Activated T-cell treated with anti-CD3 and anti-CD28 coated beads, Interleukin-2, amount 50 U/mL, for 4 hours (primary cell): ENCODE measurements around the gene GLRA2. TPM values are rescaled to one million over a fixed set of nuclear protein-coding genes. Genes with fewer than 3 reads are reported as not detected.

Experiments used
- ATAC-seq, 2 donors: fragments of 200-7000 bp; cut with Tn5 transposase; one replicate each; pipeline ENCODE4 v1.10.0; 2021
- DNase-seq: peaks from one replicate; pipeline ENCODE4 v3.0.0-alpha.2; 2020
- H3K27me3 Mint-ChIP-seq: one replicate; pipeline ENCODE4 v1.8.0; 2021; ENCODE audit warnings: low read depth, mixed read lengths
- H3K36me3 Mint-ChIP-seq: one replicate; pipeline ENCODE4 v1.8.0; 2022; ENCODE audit warnings: mixed read lengths; ENCODE audit not compliant: insufficient read depth
- H3K4me1 Mint-ChIP-seq: one replicate; pipeline ENCODE4 v1.8.0; 2021; ENCODE audit warnings: low read depth, mixed read lengths
- H3K4me3 Mint-ChIP-seq: one replicate; pipeline ENCODE4 v1.8.0; 2021; ENCODE audit warnings: mild to moderate bottlenecking, moderate library complexity, mixed read lengths
- H3K9me3 Mint-ChIP-seq: one replicate; pipeline ENCODE4 v1.8.0; 2021; ENCODE audit warnings: mixed read lengths
- total RNA-seq, 3 donors: library from RNA; stranded (reverse); gene quantifications; one replicate each; pipeline ENCODE4 v1.2.1, GENCODE V29; 2021

The GLRA2 gene
- total RNA-seq = not detected

DNA sequence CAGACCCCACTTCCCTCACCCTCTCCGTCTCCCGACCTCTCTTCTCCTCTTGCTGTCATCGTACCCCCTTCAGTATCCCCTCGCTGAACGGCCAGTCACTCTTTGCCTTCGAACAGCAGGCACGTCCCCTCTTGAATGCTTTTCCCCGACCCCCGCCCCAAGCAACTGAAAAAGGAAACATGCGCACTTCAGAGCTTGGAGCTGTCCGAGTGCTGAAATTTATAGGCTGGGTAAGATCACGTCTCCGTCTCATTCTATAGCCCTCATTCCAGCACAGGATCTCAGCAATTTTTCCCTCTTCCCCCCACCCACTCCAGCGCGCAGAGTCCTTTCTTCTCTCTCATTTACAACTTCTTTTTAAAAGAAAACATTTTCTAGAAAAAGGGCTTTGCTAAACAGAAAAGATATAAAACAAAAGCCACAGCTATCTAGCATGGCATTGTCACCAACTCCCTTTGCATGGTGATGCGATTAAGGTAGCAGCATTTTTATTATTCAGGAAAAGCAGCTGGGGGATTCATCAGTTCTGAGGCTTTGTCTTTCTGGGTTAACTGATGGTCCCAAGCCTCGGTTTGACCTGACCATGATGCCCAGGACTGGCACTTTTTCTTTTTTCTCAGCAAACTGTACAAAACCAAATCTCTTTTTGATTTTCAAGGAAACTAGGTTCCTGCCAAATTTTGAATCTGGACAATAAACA is at the start of gene GLRA2:
TSS of gene GLRA2 (plus strand) at position 247 of the 700 bp plus-strand sequence. CDS start 522 bp downstream, outside the sequence.
- H3K4me1 Mint-ChIP-seq = peaks cover 2% of the 10 kb centered on the region
- H3K27me3 Mint-ChIP-seq = peaks cover 5% of the 10 kb centered on the region
- ATAC-seq (no peak), DNase-seq (no peak)
- no peaks in the 10 kb centered on the region for H3K36me3 Mint-ChIP-seq
- H3K9me3 Mint-ChIP-seq = no peaks in the 10 kb centered on the region
- peak within 1 kb of the TSS; percentile 16 for H3K4me3 Mint-ChIP-seq

DNA sequence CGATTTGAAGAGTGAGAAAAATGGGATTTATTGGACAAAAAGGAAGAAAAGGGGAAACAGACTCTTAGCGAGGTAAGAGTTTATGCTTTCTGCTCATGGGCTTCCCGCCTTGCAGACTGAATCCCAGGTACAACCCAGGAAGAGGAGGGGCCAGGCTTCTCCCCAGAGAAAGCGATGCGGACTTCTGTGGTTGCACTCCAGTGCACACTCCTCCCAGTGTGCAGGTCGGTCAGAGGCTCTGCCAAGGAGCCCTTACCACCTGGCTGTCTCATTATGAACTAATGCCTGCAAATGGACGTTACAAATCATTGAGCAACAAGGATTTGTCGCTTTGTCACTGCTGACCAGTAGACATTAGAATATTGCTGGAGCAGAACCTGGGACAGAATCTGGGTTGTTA is 39.9 kb upstream of the GLRA2 start:
- no peaks in the 10 kb centered on the region for H3K27me3 Mint-ChIP-seq
- ATAC-seq = no peak
- no peak for DNase-seq
- H3K4me3 Mint-ChIP-seq = no peak overlapping the region
- H3K36me3 Mint-ChIP-seq = no peaks in the 10 kb centered on the region
- no peaks in the 10 kb centered on the region for H3K4me1 Mint-ChIP-seq
- no peaks in the 10 kb centered on the region for H3K9me3 Mint-ChIP-seq

DNA sequence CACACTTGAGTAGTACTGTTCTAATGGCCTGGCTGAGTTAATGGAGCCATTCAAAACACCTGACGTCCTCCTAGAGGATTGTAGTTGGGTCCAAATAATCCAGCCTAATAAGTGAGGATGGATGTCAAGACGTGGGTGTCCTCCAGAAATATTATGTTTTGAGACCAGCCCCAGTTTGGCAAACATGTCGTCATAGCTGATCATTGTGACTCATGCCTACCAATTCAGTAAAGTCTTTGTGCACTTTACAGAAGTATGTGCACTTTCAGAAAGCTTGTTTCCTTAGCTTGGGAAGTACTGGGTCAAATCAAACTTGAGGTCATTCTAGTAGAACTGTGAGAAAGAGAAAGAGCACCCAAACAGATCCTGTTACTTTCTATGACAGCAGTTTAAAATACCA is 37.6 kb upstream of the GLRA2 start:
- Mint-ChIP-seq H3K27me3 (no peaks in the 10 kb centered on the region), H3K4me3 (no peak overlapping the region), H3K4me1 (peaks cover 4% of the 10 kb centered on the region), H3K9me3 (no peaks in the 10 kb centered on the region), H3K36me3 (no peaks in the 10 kb centered on the region)
- DNase-seq (no peak), ATAC-seq (no peak)

DNA sequence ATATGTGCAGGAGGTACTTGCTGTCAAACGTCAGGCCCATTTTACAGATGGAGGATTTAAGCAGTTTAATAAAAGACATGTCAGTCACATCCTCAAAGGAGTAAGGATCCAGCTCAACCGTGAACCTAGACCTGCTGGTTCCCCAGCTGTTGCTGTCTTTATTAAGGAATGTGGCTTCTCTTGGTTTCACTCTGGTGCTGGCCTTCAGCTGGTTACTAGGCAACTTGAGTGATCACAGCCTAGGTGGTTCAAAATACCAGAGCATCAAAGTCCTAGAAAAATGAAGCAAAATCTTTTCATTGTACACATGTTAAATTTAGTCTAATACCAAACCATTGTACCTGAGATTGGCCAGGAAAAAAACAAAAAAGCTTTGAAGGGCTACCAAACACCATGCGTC is 32.7 kb upstream of the GLRA2 start:
- DNase-seq (no peak), ATAC-seq (no peak)
- peak overlapping the region; percentile 76 for H3K4me3 Mint-ChIP-seq
- peaks cover 23% of the 10 kb centered on the region for H3K4me1 Mint-ChIP-seq
- no peaks in the 10 kb centered on the region for H3K9me3 Mint-ChIP-seq
- no peaks in the 10 kb centered on the region for H3K36me3 Mint-ChIP-seq
- H3K27me3 Mint-ChIP-seq = no peaks in the 10 kb centered on the region

DNA sequence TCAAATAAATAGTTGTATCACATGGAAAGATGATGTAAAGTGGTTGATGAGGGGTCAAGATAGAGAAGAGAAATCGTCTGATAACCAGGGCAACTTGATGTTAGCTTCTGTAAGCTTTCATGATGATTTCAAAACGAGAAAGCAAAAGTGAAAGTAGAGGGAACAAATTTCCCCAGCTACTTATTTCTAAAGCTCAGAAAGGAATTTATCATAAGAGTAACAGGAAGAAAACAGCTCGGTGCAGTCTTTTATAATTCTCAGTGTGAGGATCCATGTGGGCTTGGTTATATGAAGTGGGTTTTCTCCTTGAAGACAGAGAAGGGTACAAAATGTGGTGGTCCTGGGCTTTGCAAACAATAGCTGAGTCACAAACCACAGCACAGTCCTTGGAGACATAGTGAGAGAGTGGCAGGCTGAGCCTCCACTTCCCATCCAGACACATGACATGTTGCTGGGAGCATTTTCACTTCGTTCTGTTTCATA is 32.1 kb upstream of the GLRA2 start:
- H3K36me3 Mint-ChIP-seq = no peaks in the 10 kb centered on the region
- no peaks in the 10 kb centered on the region for H3K27me3 Mint-ChIP-seq
- H3K9me3 Mint-ChIP-seq = no peaks in the 10 kb centered on the region
- ATAC-seq (peak; percentile 77 to 83), DNase-seq (no peak)
- H3K4me1 Mint-ChIP-seq = peaks cover 23% of the 10 kb centered on the region
- peak overlapping the region; percentile 76 for H3K4me3 Mint-ChIP-seq

DNA sequence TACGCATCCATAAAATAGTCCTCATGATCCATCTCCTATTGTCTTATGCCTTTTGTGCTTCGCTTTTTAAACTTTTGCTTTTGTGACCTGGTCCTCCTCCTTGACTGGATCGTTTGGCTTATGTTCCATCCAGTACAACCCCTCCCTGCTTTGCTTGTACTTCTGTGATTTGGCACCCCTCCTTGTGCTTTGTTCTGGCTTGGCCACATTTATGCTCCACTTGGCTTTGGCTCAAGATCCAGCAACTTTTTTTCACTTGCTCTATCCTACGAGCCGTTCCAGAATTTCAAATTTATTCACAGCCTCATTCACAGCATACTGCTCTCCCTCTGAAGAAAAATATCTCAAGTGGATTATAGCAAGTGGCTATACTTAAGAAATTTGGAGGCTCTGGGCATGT is 28.0 kb upstream of the GLRA2 start:
- Mint-ChIP-seq H3K9me3 (no peaks in the 10 kb centered on the region), H3K36me3 (no peaks in the 10 kb centered on the region), H3K4me3 (no peak overlapping the region), H3K27me3 (no peaks in the 10 kb centered on the region), H3K4me1 (peaks cover 20% of the 10 kb centered on the region)
- DNase-seq (no peak), ATAC-seq (no peak)

DNA sequence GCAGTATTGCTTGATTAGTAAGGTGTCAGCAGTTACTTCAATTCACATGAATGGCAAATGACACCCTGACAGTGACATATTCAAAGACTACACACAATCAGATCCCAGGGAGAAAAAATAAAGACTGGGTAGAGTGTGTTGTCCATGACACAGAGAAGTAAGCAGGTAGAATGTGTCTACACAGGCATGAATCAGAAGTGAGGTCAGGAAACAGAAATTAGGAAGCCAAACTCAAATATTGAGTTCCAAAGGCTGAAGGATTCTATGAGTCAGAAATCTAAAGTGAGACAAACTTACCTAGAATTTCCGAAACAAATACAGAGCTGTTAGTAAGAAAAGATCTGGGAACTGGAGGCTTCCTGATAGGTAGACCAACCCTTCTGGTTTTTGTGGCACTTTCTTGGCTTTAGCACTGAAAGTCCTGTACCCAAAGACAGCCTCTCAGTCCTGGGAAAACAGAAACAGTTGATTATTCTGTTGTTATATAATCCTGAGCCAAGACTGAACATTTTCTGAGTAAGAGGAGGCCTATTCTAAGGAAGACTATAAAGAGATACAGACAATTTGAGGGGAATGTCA is 24.3 kb upstream of the GLRA2 start:
- ATAC-seq (no peak), DNase-seq (no peak)
- Mint-ChIP-seq H3K9me3 (no peaks in the 10 kb centered on the region), H3K36me3 (no peaks in the 10 kb centered on the region), H3K4me3 (no peak overlapping the region), H3K4me1 (no peaks in the 10 kb centered on the region), H3K27me3 (no peaks in the 10 kb centered on the region)

DNA sequence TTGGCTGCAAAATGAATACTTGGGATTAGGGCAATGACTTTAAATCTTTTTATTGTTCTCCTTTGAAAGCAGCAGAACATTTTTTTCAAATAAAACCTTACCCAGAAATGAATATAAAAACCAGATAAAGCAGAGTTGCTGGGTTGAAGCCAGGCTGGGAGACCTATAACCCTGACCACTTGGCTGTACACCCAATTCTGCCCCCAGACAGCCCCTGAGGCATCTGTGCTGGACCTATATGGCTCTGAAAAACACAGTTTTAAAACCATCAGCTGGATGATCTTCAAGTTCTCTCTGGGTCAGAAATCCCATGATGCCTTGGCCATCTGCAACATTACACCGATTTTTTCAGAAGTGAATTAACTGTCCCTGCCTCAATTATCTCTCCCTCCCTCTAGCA is 23.7 kb upstream of the GLRA2 start:
- Mint-ChIP-seq H3K27me3 (no peaks in the 10 kb centered on the region), H3K9me3 (no peaks in the 10 kb centered on the region), H3K4me1 (no peaks in the 10 kb centered on the region), H3K4me3 (no peak overlapping the region), H3K36me3 (no peaks in the 10 kb centered on the region)
- DNase-seq = no peak
- no peak for ATAC-seq

DNA sequence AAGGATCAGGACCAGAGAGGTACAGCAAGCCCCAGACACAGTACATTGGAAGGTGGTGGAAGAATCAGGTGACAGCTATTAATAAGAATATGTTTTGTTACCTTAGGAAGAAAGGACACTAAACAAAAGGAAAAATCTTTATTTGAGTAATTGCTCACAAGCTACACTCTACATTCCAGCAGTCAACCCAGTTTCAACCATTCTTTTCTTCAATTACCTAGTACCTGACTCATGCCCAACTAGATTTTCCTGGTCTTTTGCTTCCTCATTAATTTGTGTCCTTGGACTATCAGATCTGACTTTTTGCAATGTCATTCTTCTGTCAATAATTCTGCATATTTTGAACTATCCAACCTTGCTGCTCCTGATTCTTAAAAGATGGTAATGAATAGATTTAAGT is 22.5 kb upstream of the GLRA2 start:
- Mint-ChIP-seq H3K27me3 (no peaks in the 10 kb centered on the region), H3K4me1 (no peaks in the 10 kb centered on the region), H3K9me3 (no peaks in the 10 kb centered on the region), H3K4me3 (no peak overlapping the region), H3K36me3 (no peaks in the 10 kb centered on the region)
- ATAC-seq (no peak), DNase-seq (no peak)

DNA sequence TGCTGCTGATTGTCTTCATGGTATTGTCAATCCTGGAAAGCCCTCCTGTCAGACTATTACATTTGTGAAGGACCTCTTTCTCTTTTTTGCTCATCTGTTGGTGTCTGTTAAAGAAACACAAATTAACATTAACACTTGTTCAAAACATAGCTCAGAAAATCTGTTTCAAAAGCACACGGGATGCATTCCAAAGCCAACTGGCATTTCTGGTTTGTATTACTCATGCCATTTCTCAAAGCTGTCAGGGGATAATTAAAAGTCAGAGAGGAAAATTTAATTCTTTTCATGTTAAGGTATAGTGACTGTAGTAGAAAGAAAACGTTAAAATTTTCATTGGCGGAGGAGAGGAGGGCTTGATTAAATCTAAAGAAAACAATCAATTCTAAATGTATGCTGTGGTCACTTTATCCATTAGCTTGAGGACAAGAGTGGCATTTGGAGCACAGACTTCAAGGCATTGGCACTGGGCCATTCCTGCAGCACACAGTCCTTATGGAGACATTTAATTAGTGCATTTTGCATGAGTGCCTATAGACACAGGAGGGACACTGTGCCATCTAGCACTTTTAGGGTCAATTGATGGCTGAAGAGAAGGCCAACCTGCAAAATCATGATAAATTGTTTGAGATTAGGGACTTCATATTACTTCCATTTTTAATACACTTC is 21.2 kb upstream of the GLRA2 start:
- Mint-ChIP-seq H3K36me3 (no peaks in the 10 kb centered on the region), H3K4me3 (no peak overlapping the region)

DNA sequence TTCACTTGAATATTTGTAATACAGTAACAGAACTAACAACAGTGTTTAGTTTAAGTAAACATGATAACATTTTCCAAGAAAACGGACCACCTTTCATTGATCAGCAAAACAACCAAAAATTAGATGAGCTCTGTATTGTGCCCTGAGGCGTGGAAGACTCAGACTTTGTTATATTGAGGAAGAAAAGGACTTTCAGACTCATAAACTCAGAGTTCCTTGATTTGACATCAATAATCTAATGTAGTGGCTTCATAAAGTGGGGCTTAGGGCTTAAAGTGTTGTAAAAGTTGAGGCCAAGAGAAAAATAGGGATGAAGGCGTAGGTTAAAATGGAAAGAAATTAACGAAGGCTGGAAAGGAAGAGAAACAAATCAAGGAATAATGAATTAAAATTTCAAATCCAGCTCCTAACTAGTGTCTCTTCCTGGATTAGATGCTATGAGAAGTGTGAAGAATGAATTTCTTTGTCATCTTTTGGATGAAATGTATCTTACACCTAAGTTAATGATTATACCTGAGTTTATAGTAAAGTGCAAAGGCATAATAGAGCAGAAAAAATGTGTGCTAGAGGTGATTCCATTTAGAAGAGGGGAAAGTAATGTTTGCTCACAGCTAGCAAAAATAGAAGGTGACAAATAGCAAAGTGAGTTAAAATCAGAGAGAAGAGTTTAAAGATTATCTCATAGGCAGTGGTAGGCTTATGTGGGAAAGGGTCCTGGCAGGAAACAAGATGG is 19.8 kb upstream of the GLRA2 start:
- Mint-ChIP-seq H3K9me3 (no peaks in the 10 kb centered on the region), H3K27me3 (no peaks in the 10 kb centered on the region), H3K4me1 (no peaks in the 10 kb centered on the region), H3K36me3 (no peaks in the 10 kb centered on the region), H3K4me3 (no peak overlapping the region)
- DNase-seq (no peak), ATAC-seq (no peak)

More for the DNA sequence above, 21.2 kb upstream of the GLRA2 start:
- no peaks in the 10 kb centered on the region for H3K4me1 Mint-ChIP-seq
- no peak for ATAC-seq
- no peaks in the 10 kb centered on the region for H3K27me3 Mint-ChIP-seq
- H3K9me3 Mint-ChIP-seq = no peaks in the 10 kb centered on the region
- no peak for DNase-seq

DNA sequence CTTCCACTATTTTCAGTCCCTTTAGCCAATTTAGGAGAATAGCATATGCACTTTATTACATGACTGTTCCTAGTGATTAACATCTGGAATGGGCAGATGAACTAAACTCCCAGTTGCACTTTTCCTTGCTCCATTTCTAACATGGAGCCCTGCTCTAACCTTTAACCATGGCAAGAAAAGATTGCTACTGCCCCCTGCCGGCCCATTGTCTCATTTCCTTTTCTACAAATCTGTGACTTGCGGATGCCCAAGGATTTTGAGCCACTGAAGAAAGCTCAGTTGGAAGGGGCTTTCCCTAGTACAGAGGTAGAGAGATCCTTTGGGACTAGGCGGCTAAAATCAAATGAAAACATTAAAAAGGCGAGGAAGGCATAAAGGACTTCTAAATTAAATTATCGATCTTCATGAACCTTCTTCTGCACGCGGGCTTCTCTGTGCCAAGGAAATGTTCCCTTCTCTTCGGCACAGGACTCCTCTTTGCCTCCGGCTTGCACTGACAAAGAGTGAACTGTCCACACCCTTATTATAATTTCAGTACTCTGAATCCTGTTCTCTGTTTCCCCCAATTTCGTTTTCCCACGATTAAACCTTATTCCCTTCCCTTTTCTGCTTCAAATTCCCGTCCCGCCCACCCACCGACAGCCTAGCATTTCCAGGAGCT is 577 bp upstream of the GLRA2 start:
- peaks cover 2% of the 10 kb centered on the region for H3K4me1 Mint-ChIP-seq

DNA sequence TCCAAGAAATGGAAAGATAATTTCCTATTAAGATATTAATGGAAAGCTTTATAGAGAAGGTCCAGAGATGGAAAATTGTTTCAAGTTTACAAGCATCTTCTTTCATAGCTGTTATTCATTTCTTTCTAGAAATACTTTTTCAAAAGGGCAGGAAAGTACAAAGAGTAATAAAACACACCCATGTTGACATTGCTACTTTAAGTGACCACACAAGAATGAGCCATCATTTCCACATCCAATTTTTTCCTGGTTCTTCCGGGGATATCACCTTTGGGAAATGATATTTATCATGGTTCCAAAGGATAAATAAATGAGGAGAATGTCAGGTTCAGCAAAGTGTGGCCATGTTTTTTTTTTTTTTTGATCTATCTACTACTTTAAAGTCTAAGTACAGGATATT is 4.5 kb downstream of the GLRA2 start:
- Mint-ChIP-seq H3K4me3 (no peak overlapping the region), H3K36me3 (no peaks in the 10 kb centered on the region)

More for the DNA sequence above, 577 bp upstream of the GLRA2 start:
- Mint-ChIP-seq H3K36me3 (no peaks in the 10 kb centered on the region), H3K27me3 (peaks cover 5% of the 10 kb centered on the region), H3K4me3 (no peak overlapping the region), H3K9me3 (no peaks in the 10 kb centered on the region)
- DNase-seq (peak; percentile 19), ATAC-seq (peak in 1 of 2 donors; percentile 34)

DNA sequence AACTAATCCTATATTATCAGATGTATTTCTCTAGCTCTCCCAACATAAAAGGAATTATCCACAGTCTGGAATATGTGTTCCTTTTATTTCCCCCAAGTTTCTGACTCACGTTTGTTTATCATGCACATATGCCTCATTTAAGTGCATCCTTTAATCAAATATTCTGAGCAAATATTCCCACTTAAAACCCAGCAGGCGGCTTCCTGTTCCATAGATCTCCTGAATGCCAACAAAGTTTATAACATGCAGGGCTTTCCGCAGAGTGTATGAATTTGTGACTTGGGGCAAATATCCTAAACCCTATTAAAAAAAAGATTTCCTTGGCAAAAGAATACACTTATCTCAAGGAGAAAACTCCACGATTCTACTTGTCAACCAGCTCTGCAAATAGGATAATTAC is 16.9 kb downstream of the GLRA2 start:
- no peak for ATAC-seq
- H3K9me3 Mint-ChIP-seq = peaks cover 3% of the 10 kb centered on the region
- peaks cover 2% of the 10 kb centered on the region for H3K27me3 Mint-ChIP-seq
- no peak for DNase-seq
- H3K36me3 Mint-ChIP-seq = no peaks in the 10 kb centered on the region
- H3K4me3 Mint-ChIP-seq = no peak overlapping the region
- no peaks in the 10 kb centered on the region for H3K4me1 Mint-ChIP-seq

More for the DNA sequence above, 4.5 kb downstream of the GLRA2 start:
- Mint-ChIP-seq H3K9me3 (no peaks in the 10 kb centered on the region), H3K4me1 (peaks cover 2% of the 10 kb centered on the region), H3K27me3 (peaks cover 3% of the 10 kb centered on the region)
- ATAC-seq = no peak
- DNase-seq = no peak
